K562 (cell line): ENCODE results near the gene UTP20.
"Not testable (repeated sequence)": the region's sequence is repeated elsewhere in the genome, so short reads cannot be mapped to it uniquely, and the experiment has no call there.

Experiments used
- ATF7 ChIP-seq: fragments of 450-650 bp; IDR thresholded peaks from 2 replicates; pipeline ENCODE4 v1.7.1; 2014; ENCODE audit warnings: mild to moderate bottlenecking, moderate library complexity
- ELF1 ChIP-seq: fragments of 200-800 bp; sonication (Bioruptor generic); IDR thresholded peaks from 2 replicates; pipeline ENCODE4 v1.6.1; 2016; ENCODE audit warnings: missing genetic modification characterization, missing compliant biosample characterization
- ESRRA ChIP-seq: fragments of 450-650 bp; IDR thresholded peaks from 2 replicates; pipeline ENCODE4 v1.6.1; 2014; ENCODE audit warnings: low read depth, mild to moderate bottlenecking, moderate library complexity, borderline replicate concordance
- EZH2 ChIP-seq: IDR thresholded peaks from 2 replicates; pipeline ENCODE4 v1.6.1; 2012; ENCODE audit warnings: low read depth, mild to moderate bottlenecking, inconsistent platforms, low read length, borderline replicate concordance
- FOS ChIP-seq: IDR thresholded peaks from 3 replicates; pipeline ENCODE4 v1.6.1; 2011; ENCODE audit not compliant: insufficient read length; ENCODE audit errors: extremely low read depth
- IRF2 ChIP-seq: sonication (generic); formaldehyde crosslinking; IDR thresholded peaks from 2 replicates; pipeline ENCODE4 v1.8.1; 2022; ENCODE audit warnings: mild to moderate bottlenecking, missing genetic modification reagents
- MTA1 ChIP-seq: fragments of 450-650 bp; IDR thresholded peaks from 2 replicates; pipeline ENCODE4 v1.6.1; 2017; ENCODE audit warnings: borderline replicate concordance
- POLR2A ChIP-seq: fragments of 450-650 bp; conservative IDR thresholded peaks from 2 replicates; pipeline ENCODE4 v1.6.1; 2016
- POLR2AphosphoS5 ChIP-seq: IDR thresholded peaks from 2 replicates; pipeline ENCODE4 v1.6.1; 2011; ENCODE audit warnings: mild to moderate bottlenecking, low read depth, low read length, moderate library complexity; ENCODE audit not compliant: control insufficient read depth, insufficient read depth
- SREBF2 ChIP-seq: sonication (generic); formaldehyde crosslinking; IDR thresholded peaks from 2 replicates; pipeline ENCODE4 v1.4.0; 2020; ENCODE audit warnings: mild to moderate bottlenecking, missing genetic modification reagents
- TF ChIP-seq, protein P1 (sequence below): sonication (generic); formaldehyde crosslinking; IDR thresholded peaks from 2 replicates; pipeline ENCODE4 v1.8.1; 2023; ENCODE audit warnings: mild to moderate bottlenecking, missing genetic modification reagents
- TF ChIP-seq, protein P2 (sequence below): sonication (generic); formaldehyde crosslinking; IDR thresholded peaks from 2 replicates; pipeline ENCODE4 v1.8.0; 2022; ENCODE audit warnings: missing genetic modification reagents, mild to moderate bottlenecking, moderate library complexity, borderline replicate concordance
- TF ChIP-seq, protein P3 (sequence below), 3 experiments: IDR thresholded peaks in 2 of 3; conservative IDR thresholded peaks in 1 of 3; 2 replicates each; pipeline ENCODE4 v1.5.1; 2011 to 2012; ENCODE audit warnings: low read length in 3 of 3, mild to moderate bottlenecking in 3 of 3, control low read depth in 2 of 3, improper control_type of control experiment in 1 of 3, inconsistent platforms in 1 of 3, low read depth in 1 of 3, mixed read lengths in 1 of 3, moderate library complexity in 1 of 3; ENCODE audit not compliant: insufficient read depth in 2 of 3

DNA sequence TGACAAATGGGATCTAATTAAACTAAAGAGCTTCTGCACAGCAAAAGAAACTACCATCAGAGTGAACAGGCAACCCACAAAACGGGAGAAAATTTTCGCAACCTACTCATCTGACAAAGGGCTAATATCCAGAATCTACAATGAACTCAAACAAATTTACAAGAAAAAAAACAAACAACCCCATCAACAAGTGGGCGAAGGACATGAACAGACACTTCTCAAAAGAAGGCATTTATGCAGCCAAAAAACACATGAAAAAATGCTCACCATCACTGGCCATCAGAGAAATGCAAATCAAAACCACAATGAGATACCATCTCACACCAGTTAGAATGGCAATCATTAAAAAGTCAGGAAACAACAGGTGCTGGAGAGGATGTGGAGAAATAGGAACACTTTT lies 111.3 kb downstream of the UTP20 start:
- not testable (repeated sequence) for TF ChIP-seq POLR2AphosphoS5; POLR2A; ESRRA; EZH2; SREBF2 (CRISPR knock-in tag); IRF2 (CRISPR knock-in tag); MTA1; ELF1; FOS; ATF7
- TF ChIP-seq, protein P1, sequence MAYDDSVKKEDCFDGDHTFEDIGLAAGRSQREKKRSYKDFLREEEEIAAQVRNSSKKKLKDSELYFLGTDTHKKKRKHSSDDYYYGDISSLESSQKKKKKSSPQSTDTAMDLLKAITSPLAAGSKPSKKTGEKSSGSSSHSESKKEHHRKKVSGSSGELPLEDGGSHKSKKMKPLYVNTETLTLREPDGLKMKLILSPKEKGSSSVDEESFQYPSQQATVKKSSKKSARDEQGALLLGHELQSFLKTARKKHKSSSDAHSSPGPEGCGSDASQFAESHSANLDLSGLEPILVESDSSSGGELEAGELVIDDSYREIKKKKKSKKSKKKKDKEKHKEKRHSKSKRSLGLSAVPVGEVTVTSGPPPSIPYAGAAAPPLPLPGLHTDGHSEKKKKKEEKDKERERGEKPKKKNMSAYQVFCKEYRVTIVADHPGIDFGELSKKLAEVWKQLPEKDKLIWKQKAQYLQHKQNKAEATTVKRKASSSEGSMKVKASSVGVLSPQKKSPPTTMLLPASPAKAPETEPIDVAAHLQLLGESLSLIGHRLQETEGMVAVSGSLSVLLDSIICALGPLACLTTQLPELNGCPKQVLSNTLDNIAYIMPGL: not testable (repeated sequence)
- TF ChIP-seq, protein P2, sequence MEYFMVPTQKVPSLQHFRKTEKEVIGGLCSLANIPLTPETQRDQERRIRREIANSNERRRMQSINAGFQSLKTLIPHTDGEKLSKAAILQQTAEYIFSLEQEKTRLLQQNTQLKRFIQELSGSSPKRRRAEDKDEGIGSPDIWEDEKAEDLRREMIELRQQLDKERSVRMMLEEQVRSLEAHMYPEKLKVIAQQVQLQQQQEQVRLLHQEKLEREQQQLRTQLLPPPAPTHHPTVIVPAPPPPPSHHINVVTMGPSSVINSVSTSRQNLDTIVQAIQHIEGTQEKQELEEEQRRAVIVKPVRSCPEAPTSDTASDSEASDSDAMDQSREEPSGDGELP (CRISPR knock-in tag): not testable (repeated sequence)
- TF ChIP-seq, protein P3, sequence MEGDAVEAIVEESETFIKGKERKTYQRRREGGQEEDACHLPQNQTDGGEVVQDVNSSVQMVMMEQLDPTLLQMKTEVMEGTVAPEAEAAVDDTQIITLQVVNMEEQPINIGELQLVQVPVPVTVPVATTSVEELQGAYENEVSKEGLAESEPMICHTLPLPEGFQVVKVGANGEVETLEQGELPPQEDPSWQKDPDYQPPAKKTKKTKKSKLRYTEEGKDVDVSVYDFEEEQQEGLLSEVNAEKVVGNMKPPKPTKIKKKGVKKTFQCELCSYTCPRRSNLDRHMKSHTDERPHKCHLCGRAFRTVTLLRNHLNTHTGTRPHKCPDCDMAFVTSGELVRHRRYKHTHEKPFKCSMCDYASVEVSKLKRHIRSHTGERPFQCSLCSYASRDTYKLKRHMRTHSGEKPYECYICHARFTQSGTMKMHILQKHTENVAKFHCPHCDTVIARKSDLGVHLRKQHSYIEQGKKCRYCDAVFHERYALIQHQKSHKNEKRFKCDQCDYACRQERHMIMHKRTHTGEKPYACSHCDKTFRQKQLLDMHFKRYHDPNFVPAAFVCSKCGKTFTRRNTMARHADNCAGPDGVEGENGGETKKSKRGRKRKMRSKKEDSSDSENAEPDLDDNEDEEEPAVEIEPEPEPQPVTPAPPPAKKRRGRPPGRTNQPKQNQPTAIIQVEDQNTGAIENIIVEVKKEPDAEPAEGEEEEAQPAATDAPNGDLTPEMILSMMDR (IDR thresholded peaks at IDR 0.05 in 2 of 3, conservative IDR thresholded peaks at IDR 0.05 in 1 of 3; ENCODE audit: insufficient read depth in 2 of 3, low read depth in 1 of 3, low read length in 3 of 3): not testable (repeated sequence)
